Activated CD4-positive, alpha-beta T cell treated with anti-CD3 and anti-CD28 coated beads, Interleukin-2, Interleukin-6, amounts not matched to agents 100 ng/mL and 50 ng/mL, durations not matched to agents 16 hours and 8 hours (primary cell): ENCODE data around the gene TRIM33.
A peak's percentile ranks its signal among the peaks of the same experiment; 100 is the strongest.

Experiments
- DNase-seq: peaks from one replicate; pipeline ENCODE4 v3.0.0-alpha.2; 2020

Gene TRIM33

GRCh38 chr1:114346480-114347029 lies 164.4 kb downstream of the TRIM33 start:
- peak; percentile 98 for DNase-seq

- no peak for DNase-seq
These were observed 165.0 kb downstream of the TRIM33 start for GRCh38 chr1:114345930-114346479.

GRCh38 chr1:114344656-114345055 lies 166.3 kb downstream of the TRIM33 start:
- DNase-seq, result no peak
